ENCODE measurements around the gene CEP41.
"Not testable (repeated sequence)": the region's sequence is repeated elsewhere in the genome, so short reads cannot be mapped to it uniquely, and the experiment has no call there.

The CEP41 gene

DNA sequence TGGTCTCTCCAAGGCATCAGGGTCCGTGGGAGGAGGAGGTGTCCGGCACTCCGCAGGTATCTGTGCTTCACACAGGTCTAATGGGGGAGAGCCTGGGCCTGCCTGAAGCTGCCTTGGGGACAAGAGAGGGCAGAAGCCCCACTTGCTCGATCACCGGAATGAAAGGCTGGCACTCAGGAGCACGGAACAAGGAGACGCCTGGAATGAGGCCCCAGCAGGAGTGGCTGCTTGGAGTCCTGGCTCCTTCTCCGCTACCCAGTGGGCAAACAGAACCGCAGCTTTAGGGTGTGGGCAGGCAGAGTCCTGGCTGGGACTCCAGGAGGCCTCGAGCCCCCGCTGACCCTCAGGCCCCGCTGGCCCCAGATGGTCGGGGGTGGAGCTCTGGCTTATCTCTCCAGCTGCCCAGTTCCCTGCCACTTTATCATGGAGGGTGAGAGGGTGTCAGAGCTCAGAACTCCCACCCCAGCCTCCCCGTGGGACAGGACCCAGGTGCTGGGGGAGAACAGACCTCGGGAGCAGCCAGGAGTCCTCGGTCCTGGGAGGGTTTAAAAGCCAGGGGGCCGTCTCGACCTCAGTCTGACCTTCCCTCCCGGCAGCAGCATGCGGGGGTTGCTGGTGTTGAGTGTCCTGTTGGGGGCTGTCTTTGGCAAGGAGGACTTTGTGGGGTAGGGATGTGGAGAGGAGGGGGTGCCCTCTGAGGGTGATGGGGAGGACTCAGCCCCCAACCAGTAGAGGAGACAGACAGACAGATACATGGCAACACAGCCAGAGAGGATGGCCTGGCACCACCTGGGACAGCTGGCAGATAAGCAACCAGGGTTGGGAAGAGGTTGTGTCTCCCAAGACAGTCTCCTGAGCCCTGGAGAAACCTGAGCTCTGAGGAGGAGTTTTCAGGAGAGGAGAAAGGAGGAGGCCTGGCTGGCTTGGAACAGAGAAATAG lies 60.6 kb downstream of the CEP41 start, which contains the start of gene CPA1:
Gene CPA1 (plus strand): TSS at position 574 of the 940 bp plus-strand sequence. CDS start 27 bp downstream, at position 601.
- Histone ChIP-seq H3K27ac (ENCODE audit: low read depth, low read length, severe bottlenecking) (peak within 1 kb of the TSS; percentile 77), H3K36me3 (ENCODE audit: control insufficient read depth, insufficient read depth, low read length) (no peaks in the 10 kb centered on the region), H3K4me3 (ENCODE audit: extremely low read depth, insufficient read depth, low read length, poor library complexity, severe bottlenecking) (no peak within 1 kb of the TSS), H3K9me3 (ENCODE audit: control insufficient read depth, low read length) (peaks cover 25% of the 10 kb centered on the region), H3K4me1 (ENCODE audit: control insufficient read depth, insufficient read depth, low read length, poor library complexity, severe bottlenecking) (peaks cover 3% of the 10 kb centered on the region)
- 76 to 78% methylated on average over 18 of the region's 20 CpGs for WGBS, 2 experiments (ENCODE audit: insufficient coverage in 2 of 2)

GRCh38 chr7:130379532-130379920 lies 61.3 kb downstream of the CEP41 start:
- WGBS, 2 experiments (ENCODE audit: insufficient coverage in 2 of 2), result 84 to 89% methylated on average over 7 to 10 of the region's 10 CpGs
- Histone ChIP-seq H3K36me3 (ENCODE audit: control insufficient read depth, insufficient read depth, low read length) (no peaks in the 10 kb centered on the region), H3K4me1 (ENCODE audit: control insufficient read depth, insufficient read depth, low read length, poor library complexity, severe bottlenecking) (peaks cover 7% of the 10 kb centered on the region), H3K4me3 (ENCODE audit: extremely low read depth, insufficient read depth, low read length, poor library complexity, severe bottlenecking) (no peak overlapping the region), H3K9me3 (ENCODE audit: control insufficient read depth, low read length) (peaks cover 25% of the 10 kb centered on the region), H3K27ac (ENCODE audit: low read depth, low read length, severe bottlenecking) (peak overlapping the region; percentile 77)

DNA sequence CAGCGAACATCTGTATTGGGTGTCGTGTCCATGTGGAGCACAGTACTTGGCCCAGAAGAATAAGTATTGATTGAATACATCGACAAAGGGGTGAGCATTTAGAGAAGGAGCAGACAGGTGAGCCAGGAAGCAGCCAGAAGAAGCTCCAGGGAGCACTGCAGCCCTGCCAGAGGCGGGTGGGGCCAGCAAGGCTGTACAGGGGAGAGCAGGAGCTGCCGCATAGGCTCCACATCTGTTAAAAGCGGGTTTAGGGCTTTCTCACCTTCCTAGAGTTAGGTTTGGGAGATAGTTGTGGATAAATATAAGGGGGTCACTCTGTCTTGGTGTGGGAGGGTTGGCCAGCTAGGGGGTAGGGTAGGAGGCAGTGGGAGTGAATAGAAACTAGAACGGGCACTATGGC lies 61.8 kb downstream of the CEP41 start:
- Histone ChIP-seq H3K27ac (ENCODE audit: low read depth, low read length, severe bottlenecking) (no peak overlapping the region), H3K4me3 (ENCODE audit: extremely low read depth, insufficient read depth, low read length, poor library complexity, severe bottlenecking) (no peak overlapping the region), H3K4me1 (ENCODE audit: control insufficient read depth, insufficient read depth, low read length, poor library complexity, severe bottlenecking) (peaks cover 12% of the 10 kb centered on the region), H3K36me3 (ENCODE audit: control insufficient read depth, insufficient read depth, low read length) (no peaks in the 10 kb centered on the region), H3K9me3 (ENCODE audit: control insufficient read depth, low read length) (peaks cover 25% of the 10 kb centered on the region)
- whole genome bisulfite sequencing, 2 experiments (ENCODE audit: insufficient coverage in 2 of 2), result 95 to 98% methylated on average over 5 to 7 of the region's 7 CpGs

GRCh38 chr7:130377178-130377577 lies 63.6 kb downstream of the CEP41 start:
- H3K9me3 ChIP-seq (ENCODE audit: control insufficient read depth, low read length), result peaks cover 25% of the 10 kb centered on the region
- no peak overlapping the region for H3K4me3 ChIP-seq (ENCODE audit: extremely low read depth, insufficient read depth, low read length, poor library complexity, severe bottlenecking)
- 88 to 93% methylated on average over 6 of the region's 6 CpGs for WGBS, 2 experiments (ENCODE audit: insufficient coverage in 2 of 2)
- H3K36me3 ChIP-seq (ENCODE audit: control insufficient read depth, insufficient read depth, low read length), result no peaks in the 10 kb centered on the region
- H3K27ac ChIP-seq (ENCODE audit: low read depth, low read length, severe bottlenecking), result no peak overlapping the region
- H3K4me1 ChIP-seq (ENCODE audit: control insufficient read depth, insufficient read depth, low read length, poor library complexity, severe bottlenecking), result peaks cover 30% of the 10 kb centered on the region

GRCh38 chr7:130376461-130376860 lies 64.4 kb downstream of the CEP41 start:
- H3K4me1 ChIP-seq (ENCODE audit: control insufficient read depth, insufficient read depth, low read length, poor library complexity, severe bottlenecking), result peaks cover 36% of the 10 kb centered on the region
- H3K4me3 ChIP-seq (ENCODE audit: extremely low read depth, insufficient read depth, low read length, poor library complexity, severe bottlenecking); H3K36me3 ChIP-seq (ENCODE audit: control insufficient read depth, insufficient read depth, low read length); H3K27ac ChIP-seq (ENCODE audit: low read depth, low read length, severe bottlenecking): not testable (repeated sequence)
- WGBS, 2 experiments (ENCODE audit: insufficient coverage in 2 of 2), result 40 to 44% methylated on average over 1 of the region's 1 CpG
- peaks cover 25% of the 10 kb centered on the region for H3K9me3 ChIP-seq (ENCODE audit: control insufficient read depth, low read length)

GRCh38 chr7:130374507-130374906 lies 66.3 kb downstream of the CEP41 start:
- peak overlapping the region; percentile 100 for H3K27ac ChIP-seq (ENCODE audit: low read depth, low read length, severe bottlenecking)
- no peak overlapping the region for H3K4me3 ChIP-seq (ENCODE audit: extremely low read depth, insufficient read depth, low read length, poor library complexity, severe bottlenecking)
- H3K36me3 ChIP-seq (ENCODE audit: control insufficient read depth, insufficient read depth, low read length), result no peaks in the 10 kb centered on the region
- WGBS, 2 experiments (ENCODE audit: insufficient coverage in 2 of 2), result 95 to 100% methylated on average over 4 to 5 of the region's 6 CpGs
- peaks cover 50% of the 10 kb centered on the region for H3K4me1 ChIP-seq (ENCODE audit: control insufficient read depth, insufficient read depth, low read length, poor library complexity, severe bottlenecking)
- H3K9me3 ChIP-seq (ENCODE audit: control insufficient read depth, low read length), result peaks cover 25% of the 10 kb centered on the region

- H3K4me1 ChIP-seq (ENCODE audit: control insufficient read depth, insufficient read depth, low read length, poor library complexity, severe bottlenecking), result peaks cover 65% of the 10 kb centered on the region
- H3K9me3 ChIP-seq (ENCODE audit: control insufficient read depth, low read length), result peaks cover 18% of the 10 kb centered on the region
- no peak overlapping the region for H3K4me3 ChIP-seq (ENCODE audit: extremely low read depth, insufficient read depth, low read length, poor library complexity, severe bottlenecking)
- 84 to 92% methylated on average over 8 to 9 of the region's 11 CpGs for WGBS, 2 experiments (ENCODE audit: insufficient coverage in 2 of 2)
- peak overlapping the region; percentile 100 for H3K27ac ChIP-seq (ENCODE audit: low read depth, low read length, severe bottlenecking)
- no peaks in the 10 kb centered on the region for H3K36me3 ChIP-seq (ENCODE audit: control insufficient read depth, insufficient read depth, low read length)
Measured at GRCh38 chr7:130372402-130373165, 68.2 kb downstream of the CEP41 start.

DNA sequence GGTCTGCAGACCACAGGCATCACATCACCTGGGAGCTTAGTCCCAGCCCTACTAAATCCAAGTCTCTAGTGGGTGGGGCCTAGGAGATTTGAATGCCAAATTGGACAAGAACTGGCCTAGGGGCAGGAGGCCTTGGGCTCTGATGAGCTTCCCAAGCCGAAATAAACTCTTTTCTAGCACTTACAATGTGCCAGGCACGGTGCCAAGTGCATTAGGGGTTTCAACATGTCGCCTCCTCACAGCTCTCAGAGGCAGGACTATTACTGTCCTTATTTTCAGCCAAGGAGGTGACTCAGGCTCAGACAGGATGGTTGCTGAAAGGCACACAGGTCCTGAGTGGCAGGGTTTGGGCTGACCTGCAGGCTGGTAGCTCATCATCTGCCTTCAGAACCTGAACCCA lies 69.8 kb downstream of the CEP41 start:
- WGBS, 2 experiments (ENCODE audit: insufficient coverage in 2 of 2), result 91 to 97% methylated on average over 3 of the region's 3 CpGs
- Histone ChIP-seq H3K9me3 (ENCODE audit: control insufficient read depth, low read length) (peaks cover 6% of the 10 kb centered on the region), H3K36me3 (ENCODE audit: control insufficient read depth, insufficient read depth, low read length) (no peaks in the 10 kb centered on the region), H3K27ac (ENCODE audit: low read depth, low read length, severe bottlenecking) (no peak overlapping the region), H3K4me3 (ENCODE audit: extremely low read depth, insufficient read depth, low read length, poor library complexity, severe bottlenecking) (no peak overlapping the region), H3K4me1 (ENCODE audit: control insufficient read depth, insufficient read depth, low read length, poor library complexity, severe bottlenecking) (peaks cover 80% of the 10 kb centered on the region)

GRCh38 chr7:130369831-130370550 lies 70.8 kb downstream of the CEP41 start:
- Histone ChIP-seq H3K27ac (ENCODE audit: low read depth, low read length, severe bottlenecking) (peak overlapping the region; percentile 81), H3K4me3 (ENCODE audit: extremely low read depth, insufficient read depth, low read length, poor library complexity, severe bottlenecking) (no peak overlapping the region), H3K9me3 (ENCODE audit: control insufficient read depth, low read length) (no peaks in the 10 kb centered on the region), H3K4me1 (ENCODE audit: control insufficient read depth, insufficient read depth, low read length, poor library complexity, severe bottlenecking) (peaks cover 89% of the 10 kb centered on the region), H3K36me3 (ENCODE audit: control insufficient read depth, insufficient read depth, low read length) (no peaks in the 10 kb centered on the region)
- WGBS, 2 experiments (ENCODE audit: insufficient coverage in 2 of 2), result 52 to 61% methylated on average over 2 of the region's 3 CpGs

- Histone ChIP-seq H3K4me1 (ENCODE audit: control insufficient read depth, insufficient read depth, low read length, poor library complexity, severe bottlenecking) (peaks cover 87% of the 10 kb centered on the region), H3K4me3 (ENCODE audit: extremely low read depth, insufficient read depth, low read length, poor library complexity, severe bottlenecking) (no peak overlapping the region), H3K9me3 (ENCODE audit: control insufficient read depth, low read length) (no peaks in the 10 kb centered on the region), H3K36me3 (ENCODE audit: control insufficient read depth, insufficient read depth, low read length) (no peaks in the 10 kb centered on the region), H3K27ac (ENCODE audit: low read depth, low read length, severe bottlenecking) (peak overlapping the region; percentile 81)
- 61 to 75% methylated on average over 7 to 10 of the region's 10 CpGs for WGBS, 2 experiments (ENCODE audit: insufficient coverage in 2 of 2)
Measured at GRCh38 chr7:130369110-130369711, 71.6 kb downstream of the CEP41 start.

Measured in mesodermal cell (in vitro differentiated cells).